ENCODE measurements around the gene STUM.
A peak's percentile ranks its signal among the peaks of the same experiment; 100 is the strongest.
"Not testable (repeated sequence)": the region's sequence is repeated elsewhere in the genome, so short reads cannot be mapped to it uniquely, and the experiment has no call there.

STUM gene

DNA sequence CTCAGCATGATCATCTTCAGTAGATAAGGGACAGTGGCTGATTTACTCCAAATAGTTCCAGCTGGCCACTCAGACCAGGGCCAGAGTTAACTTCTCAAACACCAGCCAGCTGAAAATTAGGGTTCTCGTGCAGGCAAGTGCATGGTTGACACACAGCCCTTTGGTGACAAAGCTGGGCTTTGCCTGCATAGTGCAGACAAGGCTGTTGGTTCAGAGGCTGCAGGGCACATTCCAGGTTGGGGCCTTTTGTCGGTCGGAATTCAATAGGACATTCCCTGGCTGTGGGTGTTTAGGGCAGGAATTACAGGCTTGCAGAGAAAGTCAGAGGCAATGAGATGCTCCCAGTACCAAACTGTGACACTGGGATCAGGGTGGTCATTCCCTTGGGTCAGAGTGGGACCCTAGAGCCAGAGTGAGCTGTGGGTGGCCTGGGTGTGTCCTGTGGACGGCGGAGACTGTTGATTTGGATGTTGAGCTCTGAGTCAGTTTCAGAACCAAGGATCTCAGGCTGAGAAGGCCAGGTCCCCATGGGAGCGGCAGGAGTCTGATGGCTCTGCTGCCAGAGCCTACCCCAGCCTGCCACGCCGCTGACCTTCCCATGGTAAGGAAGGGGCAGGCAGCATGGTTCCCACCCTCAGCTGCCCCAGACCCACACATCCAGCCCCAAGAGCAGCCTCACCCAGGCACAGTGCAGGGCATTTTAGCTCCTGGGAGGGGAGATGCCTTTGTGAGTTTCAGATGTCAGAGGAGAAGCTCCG lies 56.2 kb downstream of the STUM start:
- DNase-seq (ENCODE audit: low spot score): no peak

- no peak for DNase-seq (ENCODE audit: low spot score)
These were observed 56.9 kb downstream of the STUM start for GRCh38 chr1:226605318-226605950.

GRCh38 chr1:226606311-226607267 lies 58.0 kb downstream of the STUM start:
- no peak for DNase-seq (ENCODE audit: low spot score)

- DNase-seq (ENCODE audit: low spot score): no peak
These were observed 58.7 kb downstream of the STUM start for GRCh38 chr1:226607268-226607660.

DNA sequence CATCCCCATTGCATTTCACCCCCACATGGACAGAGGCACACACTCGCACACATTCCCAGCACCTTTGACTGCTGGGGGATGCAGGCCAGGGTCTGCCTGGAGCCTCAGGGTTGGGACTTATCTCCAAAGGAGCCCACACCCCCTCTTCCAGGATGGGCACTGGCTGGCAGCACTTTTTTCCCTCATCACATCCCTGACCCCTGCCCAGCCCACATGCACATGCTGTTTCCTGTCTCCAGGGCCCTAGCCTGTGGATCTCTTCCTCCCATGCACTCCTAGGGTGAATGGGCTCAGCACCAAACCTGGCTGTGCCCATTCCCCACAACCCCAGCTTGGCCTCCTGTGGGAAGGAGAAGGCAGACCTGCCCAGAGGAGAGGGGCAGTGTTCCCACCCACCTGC lies 59.3 kb downstream of the STUM start:
- DNase-seq (ENCODE audit: low spot score): no peak

DNA sequence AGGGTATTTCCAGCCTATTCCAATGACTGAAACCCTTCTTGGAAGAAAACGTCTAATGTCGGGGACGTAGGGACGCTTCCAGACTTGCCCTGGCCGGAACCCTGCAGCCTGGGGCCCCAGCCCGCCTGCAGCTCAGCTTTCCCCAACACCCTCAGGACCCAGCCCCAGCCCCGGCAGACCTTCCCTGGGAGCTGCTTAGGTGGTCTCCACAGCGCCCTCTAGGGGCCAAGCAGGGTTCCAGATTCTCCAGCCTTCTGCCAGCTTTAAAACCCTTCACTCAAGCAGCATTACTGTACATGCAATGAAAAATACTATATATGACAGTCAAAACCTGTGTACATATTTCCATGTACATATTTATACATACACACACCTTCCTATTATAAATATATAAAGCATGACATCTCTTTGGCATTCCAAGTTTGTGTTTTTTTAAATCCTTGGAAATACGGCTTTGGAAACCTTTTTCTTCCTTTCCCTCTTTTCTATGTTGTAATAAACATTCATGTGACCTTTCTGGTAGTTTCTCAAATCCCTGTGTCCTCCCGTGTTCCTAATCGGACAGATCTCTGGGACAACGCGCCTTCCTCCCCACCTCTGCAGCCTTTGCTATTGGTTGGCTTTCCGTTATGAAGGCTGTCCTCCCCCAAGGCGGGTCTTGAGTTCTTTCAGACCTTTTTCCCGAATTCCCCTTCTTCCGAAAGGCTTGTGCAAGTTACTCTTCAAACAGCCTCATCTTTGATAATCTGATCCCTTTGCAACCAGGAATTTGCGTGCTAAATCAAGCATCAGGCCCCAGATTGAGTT lies 60.3 kb downstream of the STUM start:
- DNase-seq (ENCODE audit: low spot score): peak; percentile 83

DNA sequence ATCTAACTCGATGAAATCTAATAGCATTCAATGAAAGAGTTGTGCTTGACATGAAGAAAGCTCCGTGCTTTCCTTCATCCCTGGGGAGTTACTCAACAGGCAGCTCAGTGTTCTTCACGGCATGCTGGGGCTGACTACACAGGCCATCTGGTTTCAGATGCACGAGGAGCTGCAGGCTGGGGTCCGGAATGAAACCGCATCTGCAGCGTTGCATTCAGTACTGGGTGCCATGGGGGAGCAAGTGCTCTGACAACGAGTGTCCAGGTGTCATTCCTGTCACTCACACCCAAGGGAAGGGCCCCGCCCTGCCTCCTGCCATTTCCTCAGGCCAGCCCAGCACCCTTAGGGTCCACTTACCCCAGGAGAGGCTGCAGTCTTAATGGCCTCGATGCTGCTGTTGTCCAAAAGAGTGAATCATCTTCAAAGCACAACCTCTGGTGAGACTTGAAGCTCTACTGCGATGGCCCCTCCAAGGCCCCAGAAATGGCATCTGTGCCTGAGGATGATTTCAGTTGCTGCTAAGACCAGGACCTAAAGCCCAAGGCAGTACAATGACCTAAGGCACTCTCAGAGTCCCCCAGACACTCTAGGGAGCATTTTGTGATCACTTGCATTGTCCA lies 61.4 kb downstream of the STUM start:
- DNase-seq (ENCODE audit: low spot score): no peak

DNA sequence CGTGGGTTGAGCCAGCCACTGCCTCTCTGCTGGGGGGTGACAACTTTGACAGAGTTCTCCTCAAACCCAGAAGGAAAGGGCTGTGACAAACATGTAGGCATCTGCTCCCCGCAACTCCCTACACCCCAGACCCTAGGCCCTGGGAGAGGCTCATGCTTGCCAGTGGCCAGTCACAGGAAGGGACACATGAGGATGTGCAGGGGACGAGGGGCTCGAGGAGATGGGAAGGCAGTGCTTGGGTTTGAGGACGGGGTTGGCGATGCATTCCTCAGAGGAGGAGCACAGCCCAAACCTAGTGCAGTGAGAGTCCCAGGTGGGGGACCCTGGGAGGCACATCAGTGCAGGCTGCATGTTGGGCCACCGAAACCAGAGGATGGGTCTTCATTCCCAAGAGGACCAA lies 62.1 kb downstream of the STUM start:
- DNase-seq (ENCODE audit: low spot score): no peak

- DNase-seq (ENCODE audit: low spot score): no peak
These were observed 62.7 kb downstream of the STUM start for GRCh38 chr1:226611301-226611700.

GRCh38 chr1:226611980-226612379 lies 63.4 kb downstream of the STUM start:
- not testable (repeated sequence) for DNase-seq (ENCODE audit: low spot score)

- DNase-seq (ENCODE audit: low spot score): no peak
These were observed 67.3 kb downstream of the STUM start for GRCh38 chr1:226615876-226616275.

DNA sequence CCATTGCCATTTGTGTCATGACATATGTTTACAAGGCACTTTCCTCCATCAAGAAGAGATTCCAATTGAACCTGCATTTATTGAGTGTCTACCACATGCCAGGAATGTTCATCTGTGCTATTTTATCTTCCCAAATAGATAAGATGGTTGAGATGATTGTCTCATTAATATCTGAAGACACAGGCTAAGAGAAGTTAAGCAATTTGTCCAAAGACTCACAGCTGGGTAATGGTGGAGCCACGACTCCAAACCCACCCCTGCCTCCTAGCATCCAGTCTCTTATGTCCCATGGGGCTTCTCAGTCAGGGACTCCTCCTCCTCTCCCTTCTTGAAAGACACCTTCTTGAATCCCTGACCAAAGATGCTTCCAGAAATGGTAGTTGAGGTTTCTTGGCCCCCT lies 68.1 kb downstream of the STUM start:
- DNase-seq (ENCODE audit: low spot score): no peak

DNA sequence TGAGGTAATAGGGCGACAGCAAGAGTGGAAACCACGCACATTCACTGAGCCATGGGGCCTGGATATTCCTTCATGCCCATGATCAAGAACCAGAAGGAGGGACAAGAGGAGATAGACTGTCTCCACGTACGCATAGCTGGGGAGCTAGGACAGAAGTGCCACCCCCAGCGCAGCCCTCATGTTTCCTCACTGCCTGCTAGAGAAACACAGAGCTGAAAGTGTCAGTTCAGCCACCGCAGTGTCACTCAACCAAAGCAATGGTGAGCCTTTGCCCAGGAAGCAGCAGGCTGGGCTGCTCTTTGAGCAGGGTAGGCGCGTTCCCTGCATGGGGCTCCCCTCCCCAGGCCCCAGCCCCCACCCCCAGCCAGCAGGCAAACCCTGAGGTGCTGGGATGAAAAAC lies 68.5 kb downstream of the STUM start:
- no peak for DNase-seq (ENCODE audit: low spot score)

GRCh38 chr1:226617719-226618118 lies 69.2 kb downstream of the STUM start:
- not testable (repeated sequence) for DNase-seq (ENCODE audit: low spot score)

- DNase-seq (ENCODE audit: low spot score): no peak
These were observed 69.8 kb downstream of the STUM start for GRCh38 chr1:226618380-226618779.

- DNase-seq (ENCODE audit: low spot score): no peak
These were observed 70.5 kb downstream of the STUM start for GRCh38 chr1:226619031-226619430.

DNA sequence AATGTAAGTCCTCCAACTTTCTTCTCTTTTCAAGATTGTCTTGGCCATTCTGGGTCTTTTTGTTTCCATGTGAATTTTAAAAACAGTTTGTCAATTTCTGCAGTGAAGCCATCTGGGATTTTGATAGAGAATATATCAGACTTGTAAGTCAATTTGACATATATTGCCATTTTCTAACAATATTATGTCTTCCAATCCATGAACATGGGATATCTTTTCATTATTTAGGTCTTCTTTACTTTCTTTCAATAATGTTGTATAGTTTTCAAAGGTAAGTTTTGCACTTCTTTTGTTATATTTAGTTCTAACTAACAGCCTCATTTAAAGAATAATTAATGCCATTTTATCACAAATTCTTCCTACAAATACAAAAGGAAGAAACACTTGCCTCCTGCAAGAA lies 73.4 kb downstream of the STUM start:
- no peak for DNase-seq (ENCODE audit: low spot score)

DNA sequence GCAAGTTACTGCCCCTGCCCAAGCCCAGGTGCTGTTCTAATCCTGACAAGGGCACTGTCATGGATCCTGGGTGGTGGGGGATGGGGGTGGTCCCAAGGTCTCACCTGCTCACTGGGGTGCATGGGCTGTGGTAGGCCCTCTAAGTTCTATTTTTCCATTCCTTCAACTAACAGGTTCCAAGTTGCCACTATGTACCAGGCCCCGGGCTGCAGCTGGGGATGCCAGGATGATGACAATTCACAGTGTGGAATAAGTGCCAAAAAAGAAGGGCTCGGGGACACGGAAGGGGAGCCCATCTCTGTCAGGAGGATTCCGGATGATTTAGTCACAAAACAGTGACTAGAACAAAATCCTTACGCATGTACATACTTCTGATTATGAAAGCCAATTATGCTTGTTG lies 76.0 kb downstream of the STUM start:
- no peak for DNase-seq (ENCODE audit: low spot score)

DNA sequence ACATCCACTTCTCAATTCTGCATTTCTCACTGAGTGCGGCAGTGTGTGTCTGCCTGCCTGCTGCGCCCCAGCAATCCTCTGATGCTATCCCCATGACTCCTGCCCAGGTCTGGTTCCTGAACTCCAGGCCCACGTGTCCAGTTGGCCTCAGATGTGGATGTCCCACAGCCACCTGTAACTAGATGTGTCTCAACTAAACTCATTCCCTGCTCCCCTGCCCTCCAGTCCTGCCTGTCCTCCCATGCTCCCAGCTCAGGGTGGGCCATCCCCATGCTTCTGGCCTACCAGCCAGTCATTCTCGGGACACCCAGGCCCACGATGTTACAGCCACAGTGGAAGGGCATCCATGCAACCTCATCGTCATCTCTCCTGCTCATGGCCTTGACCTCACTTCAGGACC lies 76.8 kb downstream of the STUM start:
- DNase-seq (ENCODE audit: low spot score): no peak

DNA sequence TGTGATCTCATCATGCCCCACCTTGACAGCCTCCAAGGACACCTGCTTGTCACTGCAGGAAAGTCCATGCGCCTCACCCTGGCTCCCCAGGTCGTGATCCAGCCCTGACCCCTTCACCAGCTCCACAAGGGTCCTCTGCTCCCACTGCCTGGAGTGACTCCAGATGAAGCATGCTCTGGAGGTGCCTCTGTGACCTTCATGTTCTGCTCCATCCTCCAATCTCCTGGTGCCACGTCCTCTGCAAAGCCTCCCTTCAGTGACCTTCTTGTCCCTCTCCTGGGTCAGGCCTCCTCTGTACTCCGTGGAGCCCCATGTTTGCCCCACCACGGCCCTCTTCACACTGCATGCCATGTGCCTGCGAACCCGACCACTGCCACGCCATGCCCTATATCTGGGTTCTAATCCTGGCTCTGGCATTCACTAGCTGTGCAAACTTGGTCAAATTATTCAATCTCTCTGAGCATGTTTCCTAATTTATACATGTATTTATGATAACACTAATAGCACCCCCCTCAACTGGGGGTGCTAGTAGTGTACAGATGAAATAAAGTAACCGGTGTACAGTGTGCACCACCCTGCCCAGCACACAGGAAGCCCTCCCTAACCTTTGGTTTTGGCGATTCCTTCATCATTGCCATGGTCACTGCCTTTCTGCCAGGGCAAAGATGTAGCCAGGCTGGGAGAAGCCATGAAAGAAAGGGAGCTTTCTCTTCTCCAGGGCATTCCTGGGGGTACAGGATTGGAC lies 77.4 kb downstream of the STUM start:
- no peak for DNase-seq (ENCODE audit: low spot score)

GRCh38 chr1:226626577-226626956 lies 78.0 kb downstream of the STUM start:
- peak; percentile 72 for DNase-seq (ENCODE audit: low spot score)

Data from HuH-7 (cell line).